Suprapubic skin (tissue), 4 donors: ENCODE results near the gene GRID2. TPM values are rescaled to one million over a fixed set of nuclear protein-coding genes. Genes with fewer than 3 reads are reported as not detected.

Experiments
- DNase-seq, 2 donors: peaks; one replicate each; pipeline ENCODE4 v3.0.0-alpha.2; 2019; ENCODE audit warnings: low spot score in 2 of 2
- H3K27ac ChIP-seq: fragments of 200-600 bp; sonication (generic); one replicate; pipeline ENCODE4 v1.5.1; 2019
- H3K27me3 ChIP-seq: fragments of 200-600 bp; sonication (generic); one replicate; pipeline ENCODE4 v1.5.1; 2019
- H3K36me3 ChIP-seq: fragments of 200-600 bp; sonication (generic); one replicate; pipeline ENCODE4 v1.5.1; 2019
- H3K4me1 ChIP-seq: fragments of 200-600 bp; sonication (generic); one replicate; pipeline ENCODE4 v1.5.1; 2019
- H3K4me3 ChIP-seq: fragments of 200-600 bp; sonication (generic); one replicate; pipeline ENCODE4 v1.5.1; 2019; ENCODE audit warnings: mild to moderate bottlenecking
- H3K9me3 ChIP-seq: fragments of 200-600 bp; sonication (generic); one replicate; pipeline ENCODE4 v1.5.1; 2019
- CTCF ChIP-seq, 2 donors: fragments of 200-600 bp in 1 of 2; fragments of 450-650 bp in 1 of 2; sonication (generic) in 1 of 2; IDR thresholded peaks; one replicate each; pipeline ENCODE4 v1.5.1; 2016 to 2019; ENCODE audit warnings: antibody characterized with exemption in 2 of 2, mild to moderate bottlenecking in 1 of 2, moderate library complexity in 1 of 2
- EP300 ChIP-seq: sonication (generic); formaldehyde crosslinking; IDR thresholded peaks from one replicate; pipeline ENCODE4 v1.6.1; 2017; ENCODE audit warnings: antibody characterized with exemption
- POLR2A ChIP-seq, 2 donors: fragments of 450-650 bp; IDR thresholded peaks; one replicate each; pipeline ENCODE4 v1.6.1; 2017; ENCODE audit warnings: antibody characterized with exemption in 2 of 2, mild to moderate bottlenecking in 2 of 2, moderate library complexity in 2 of 2
- POLR2AphosphoS5 ChIP-seq, 3 donors: sonication (generic); formaldehyde crosslinking; IDR thresholded peaks; one replicate each; pipeline ENCODE4 v1.6.1; 2017; ENCODE audit warnings: antibody characterized with exemption in 3 of 3
- WGBS: methylation state at CpG from one replicate; pipeline ENCODE4 v1.1.5; 2018; 5-methylcytosine and 5-hydroxymethylcytosine counted together
- total RNA-seq, 4 donors: library from RNA; depleted of rRNA; stranded (reverse); fragments of >200 nt; gene quantifications; one replicate each; pipeline ENCODE4 v1.1.0, GENCODE V29; 2016

GRID2 gene
- total RNA-seq, 4 donors from 2014 or later: not detected

GRCh38 chr4:93065790-93066189, 762.0 kb downstream of the GRID2 start:
- Histone ChIP-seq H3K36me3 (no peaks in the 10 kb centered on the region), H3K4me1 (no peaks in the 10 kb centered on the region), H3K27ac (no peak overlapping the region), H3K27me3 (no peaks in the 10 kb centered on the region), H3K9me3 (no peaks in the 10 kb centered on the region), H3K4me3 (no peak overlapping the region)
- TF ChIP-seq CTCF (IDR thresholded peaks at IDR 0.05) (no peak), POLR2A (IDR thresholded peaks at IDR 0.05) (no peak)
- DNase-seq: no peak
- 91% methylated on average over 2 of the region's 2 CpGs for WGBS

GRCh38 chr4:93066749-93067148, 763.0 kb downstream of the GRID2 start:
- H3K27me3 ChIP-seq: no peaks in the 10 kb centered on the region
- H3K9me3 ChIP-seq: no peaks in the 10 kb centered on the region
- H3K4me1 ChIP-seq: no peaks in the 10 kb centered on the region
- DNase-seq: no peak
- no peak overlapping the region for H3K4me3 ChIP-seq
- no peak overlapping the region for H3K27ac ChIP-seq
- WGBS: 95% methylated on average over 1 of the region's 1 CpG
- H3K36me3 ChIP-seq: no peaks in the 10 kb centered on the region
- no peak for TF ChIP-seq POLR2A (IDR thresholded peaks at IDR 0.05)
- no peak for TF ChIP-seq POLR2AphosphoS5 (IDR thresholded peaks at IDR 0.05)
- TF ChIP-seq EP300: no peak
- no peak for TF ChIP-seq CTCF (IDR thresholded peaks at IDR 0.05)

GRCh38 chr4:93072292-93072691, 768.5 kb downstream of the GRID2 start:
- no peak for TF ChIP-seq POLR2A (IDR thresholded peaks at IDR 0.05)
- no peak for TF ChIP-seq POLR2AphosphoS5 (IDR thresholded peaks at IDR 0.05)
- no peak for TF ChIP-seq EP300
- no peak for TF ChIP-seq CTCF (IDR thresholded peaks at IDR 0.05)

GRCh38 chr4:93080316-93080715, 776.5 kb downstream of the GRID2 start:
- H3K4me1 ChIP-seq: no peaks in the 10 kb centered on the region
- H3K36me3 ChIP-seq: no peaks in the 10 kb centered on the region
- H3K4me3 ChIP-seq: no peak overlapping the region
- H3K27ac ChIP-seq: no peak overlapping the region
- H3K27me3 ChIP-seq: no peaks in the 10 kb centered on the region
- 80% methylated on average over 2 of the region's 2 CpGs for WGBS
- no peaks in the 10 kb centered on the region for H3K9me3 ChIP-seq
- no peak for DNase-seq
- TF ChIP-seq CTCF (IDR thresholded peaks at IDR 0.05) (no peak), EP300 (no peak), POLR2A (IDR thresholded peaks at IDR 0.05) (no peak), POLR2AphosphoS5 (IDR thresholded peaks at IDR 0.05) (no peak)

More at GRCh38 chr4:93072292-93072691, 768.5 kb downstream of the GRID2 start:
- no peak for DNase-seq
- H3K36me3 ChIP-seq: no peaks in the 10 kb centered on the region
- H3K27me3 ChIP-seq: no peaks in the 10 kb centered on the region
- H3K4me1 ChIP-seq: no peaks in the 10 kb centered on the region
- no peak overlapping the region for H3K4me3 ChIP-seq
- no peaks in the 10 kb centered on the region for H3K9me3 ChIP-seq
- H3K27ac ChIP-seq: no peak overlapping the region

GRCh38 chr4:93084599-93085305, 781.0 kb downstream of the GRID2 start:
- H3K9me3 ChIP-seq: no peaks in the 10 kb centered on the region
- no peak overlapping the region for H3K27ac ChIP-seq
- DNase-seq: no peak
- WGBS: 77% methylated on average over 10 of the region's 10 CpGs
- H3K36me3 ChIP-seq: no peaks in the 10 kb centered on the region
- no peak overlapping the region for H3K4me3 ChIP-seq
- H3K4me1 ChIP-seq: no peaks in the 10 kb centered on the region
- H3K27me3 ChIP-seq: no peaks in the 10 kb centered on the region
- TF ChIP-seq CTCF (IDR thresholded peaks at IDR 0.05): no peak
